ENCODE measurements around the gene MYNN.

The MYNN gene

GRCh38 chr3:169777822-169778221 lies 4.6 kb downstream of the MYNN start:
- DNase-seq (ENCODE audit: low spot score), result no peak

DNA sequence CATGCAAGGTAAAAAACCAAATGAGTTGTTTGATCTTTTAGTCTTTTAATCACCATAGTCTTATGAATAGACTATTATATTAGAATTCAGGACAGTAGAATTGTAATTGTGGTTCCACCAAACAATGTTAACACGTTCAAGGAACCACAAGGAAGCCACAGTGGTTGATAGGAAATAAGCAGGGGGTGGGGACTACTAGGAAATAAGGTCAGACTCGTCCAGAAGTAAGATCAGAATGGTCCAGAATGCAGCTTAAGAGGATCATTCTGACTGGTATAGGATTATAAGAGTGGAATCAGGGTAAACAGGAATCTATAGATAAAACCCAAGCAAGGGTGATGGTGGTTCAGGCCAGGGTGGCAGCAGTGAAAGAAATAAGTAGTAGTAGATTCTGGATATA lies 7.5 kb downstream of the MYNN start:
- no peak for DNase-seq (ENCODE audit: low spot score)

GRCh38 chr3:169781209-169781855 lies 8.1 kb downstream of the MYNN start:
- peak; percentile 87 for DNase-seq (ENCODE audit: low spot score)

DNA sequence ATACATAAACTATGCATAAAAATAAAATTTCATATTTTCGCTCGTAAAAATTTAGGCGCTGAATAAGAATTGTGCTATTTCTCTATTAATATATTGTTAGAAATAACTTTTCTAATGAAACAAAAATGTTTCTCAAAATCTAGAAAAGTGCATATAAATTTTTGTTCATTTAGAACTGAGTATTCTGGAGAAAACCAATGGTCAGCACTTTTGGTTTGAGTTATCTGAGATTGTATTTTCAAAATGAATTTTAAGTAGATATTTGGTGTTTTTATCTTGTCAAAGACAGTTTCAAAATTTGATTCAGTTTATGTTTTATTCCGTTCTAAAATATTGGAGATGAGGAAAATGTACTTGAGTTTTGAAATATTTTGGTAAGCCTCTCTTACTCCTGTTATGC lies 13.9 kb downstream of the MYNN start:
- DNase-seq (ENCODE audit: low spot score), result no peak

DNA sequence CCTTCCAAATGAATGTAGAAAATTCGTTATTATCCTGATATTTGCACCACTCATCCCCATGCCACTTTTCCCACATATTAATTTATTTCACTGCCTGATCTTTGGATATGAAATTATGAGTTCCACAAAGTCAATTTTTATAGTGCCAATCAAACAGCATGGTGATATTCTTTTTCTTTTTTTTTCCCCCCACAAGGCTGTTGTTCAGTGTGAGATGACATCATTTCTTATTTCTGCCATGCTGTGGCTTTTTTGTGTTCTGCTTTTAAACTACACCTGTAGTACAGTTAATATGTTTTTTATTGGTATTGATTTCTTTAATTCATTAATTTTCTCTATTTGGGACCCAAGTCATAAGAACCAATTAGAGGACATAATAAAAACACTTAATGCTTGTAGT lies 14.6 kb downstream of the MYNN start:
- DNase-seq (ENCODE audit: low spot score), result no peak

- no peak for DNase-seq (ENCODE audit: low spot score)
These were observed 17.0 kb downstream of the MYNN start for GRCh38 chr3:169790219-169790618.

GRCh38 chr3:169790687-169791429 lies 17.7 kb downstream of the MYNN start:
- no peak for DNase-seq (ENCODE audit: low spot score)

- DNase-seq (ENCODE audit: low spot score), result no peak
These were observed 19.2 kb downstream of the MYNN start for GRCh38 chr3:169792359-169792758.

- no peak for DNase-seq (ENCODE audit: low spot score)
These were observed 31.5 kb downstream of the MYNN start for GRCh38 chr3:169804681-169805080.

- no peak for DNase-seq (ENCODE audit: low spot score)
These were observed 36.1 kb downstream of the MYNN start for GRCh38 chr3:169809230-169809795.

GRCh38 chr3:169811631-169812331 lies 38.6 kb downstream of the MYNN start:
- DNase-seq (ENCODE audit: low spot score), result peak; percentile 21

DNA sequence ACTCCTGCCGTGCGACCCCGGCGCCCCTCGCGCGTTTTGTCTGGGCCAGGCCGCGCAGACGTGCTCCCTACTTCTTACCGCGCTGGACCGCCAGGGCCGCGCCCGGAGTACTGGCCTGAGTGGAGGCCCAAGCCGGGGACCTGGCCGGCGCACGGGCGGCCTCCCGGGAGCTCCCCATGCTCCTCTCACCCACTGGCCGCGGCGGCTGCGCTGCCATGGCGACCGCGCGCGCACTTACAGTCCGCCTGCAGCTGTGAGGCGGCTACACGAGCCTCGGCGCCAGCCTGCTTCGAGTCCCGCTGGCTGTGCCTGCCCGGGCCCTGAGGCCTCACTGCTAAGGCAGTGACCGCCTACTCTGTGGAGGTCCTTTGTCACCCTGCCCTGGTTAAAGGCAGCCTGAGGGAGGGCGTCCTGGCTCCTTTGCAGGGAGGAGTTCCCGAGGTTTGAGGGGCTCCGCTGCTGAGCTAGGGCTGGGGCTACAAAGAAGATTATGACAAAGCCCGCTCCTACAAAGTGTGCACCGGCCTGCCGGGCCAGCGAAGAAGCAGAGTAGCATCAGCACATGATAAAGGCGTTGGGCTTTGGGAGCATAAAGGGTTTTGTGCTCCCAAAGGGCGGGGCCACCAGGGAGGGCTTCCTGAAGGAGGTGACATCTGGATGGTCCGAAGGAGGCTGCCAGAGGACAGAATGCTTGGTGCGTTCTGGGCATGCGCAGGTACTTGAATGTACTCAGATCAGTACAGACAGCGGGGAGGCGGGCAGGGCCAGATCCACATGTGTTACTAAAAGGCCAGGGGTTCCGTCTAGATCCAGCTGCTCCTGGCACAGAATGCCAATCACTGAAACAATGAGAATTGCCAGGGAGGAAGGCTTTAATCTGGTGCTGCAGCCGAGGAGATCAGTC lies 39.4 kb downstream of the MYNN start, which contains the start of the genes LRRC34 and LRRIQ4:
Gene LRRC34, minus strand, starts transcription at position 573 of the 904 bp plus-strand sequence. Its CDS starts 356 bp downstream, at position 217.
Gene LRRIQ4, plus strand, starts transcription at position 539 of the 904 bp plus-strand sequence. CDS start 9,052 bp downstream, outside the sequence.
- DNase-seq (ENCODE audit: low spot score), result peak; percentile 65

- no peak for DNase-seq (ENCODE audit: low spot score)
These were observed 40.1 kb downstream of the MYNN start for GRCh38 chr3:169813278-169813677.

- DNase-seq (ENCODE audit: low spot score), result peak; percentile 47
These were observed 40.7 kb downstream of the MYNN start for GRCh38 chr3:169813757-169814517.

GRCh38 chr3:169815590-169816150 lies 42.5 kb downstream of the MYNN start:
- DNase-seq (ENCODE audit: low spot score), result no peak

GRCh38 chr3:169818316-169818715 lies 45.1 kb downstream of the MYNN start:
- no peak for DNase-seq (ENCODE audit: low spot score)

- no peak for DNase-seq (ENCODE audit: low spot score)
These were observed 48.9 kb downstream of the MYNN start for GRCh38 chr3:169822091-169822490.

DNA sequence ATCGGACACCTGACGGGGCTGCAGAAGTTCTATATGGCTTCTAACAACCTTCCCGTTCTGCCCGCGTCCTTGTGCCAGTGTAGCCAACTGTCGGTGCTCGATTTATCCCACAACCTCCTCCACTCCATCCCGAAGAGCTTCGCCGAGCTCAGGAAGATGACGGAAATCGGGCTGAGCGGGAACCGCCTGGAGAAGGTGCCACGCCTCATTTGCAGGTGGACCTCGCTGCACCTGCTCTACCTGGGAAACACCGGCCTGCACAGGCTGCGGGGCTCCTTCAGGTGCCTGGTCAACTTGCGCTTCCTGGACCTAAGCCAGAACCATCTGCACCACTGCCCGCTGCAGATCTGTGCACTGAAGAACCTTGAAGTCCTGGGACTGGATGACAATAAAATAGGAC lies 49.3 kb downstream of the MYNN start:
- no peak for DNase-seq (ENCODE audit: low spot score)

DNA sequence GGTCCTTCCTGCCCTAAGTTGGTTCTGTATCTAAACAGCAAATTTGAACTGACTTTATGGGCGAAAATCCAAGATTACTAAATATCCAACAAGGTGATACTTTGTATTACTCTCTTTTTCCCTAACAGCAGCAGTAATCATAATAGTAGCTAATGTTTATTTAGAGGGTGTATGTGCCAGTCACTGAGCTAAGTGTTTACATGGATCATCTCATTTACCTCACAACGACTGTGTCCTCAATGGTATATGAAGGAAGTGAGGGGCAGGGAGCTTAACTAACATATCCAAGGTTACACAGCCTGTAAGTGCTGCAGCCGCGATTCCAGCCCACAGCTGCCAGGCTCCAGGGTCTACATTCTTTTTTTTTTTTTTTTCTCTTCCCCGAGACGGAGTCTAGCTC lies 49.8 kb downstream of the MYNN start:
- no peak for DNase-seq (ENCODE audit: low spot score)

GRCh38 chr3:169825316-169825715 lies 52.1 kb downstream of the MYNN start:
- no peak for DNase-seq (ENCODE audit: low spot score)
